PFSK-1 (cell line): ENCODE data around the gene WDR82.

ENCODE experiments used
- FOXP2 ChIP-seq: optimal IDR thresholded peaks from 2 replicates; pipeline ENCODE3; 2011; ENCODE audit warnings: borderline replicate concordance, control low read depth, inconsistent platforms; ENCODE audit not compliant: insufficient read depth; ENCODE audit errors: extremely low read length, extremely low read depth
- POLR2AphosphoS5 ChIP-seq: IDR thresholded peaks from 2 replicates; pipeline ENCODE4 v1.6.1; 2012; ENCODE audit warnings: low read depth, mild to moderate bottlenecking, control low read depth, low read length, moderate library complexity
- SIN3A ChIP-seq: IDR thresholded peaks from 2 replicates; pipeline ENCODE4 v1.6.1; 2012; ENCODE audit warnings: mild to moderate bottlenecking, low read length, moderate library complexity, borderline replicate concordance; ENCODE audit not compliant: insufficient read depth
- TAF1 ChIP-seq: IDR thresholded peaks from 2 replicates; pipeline ENCODE4 v1.6.1; 2012; ENCODE audit warnings: low read length, control low read depth, borderline replicate concordance; ENCODE audit not compliant: insufficient read depth
- TF ChIP-seq, protein P1 (sequence below), 2 experiments: IDR thresholded peaks; 2 replicates each; pipeline versions ENCODE4 v1.6.1 to v1.8.0; 2011 to 2012; ENCODE audit warnings: low read depth in 2 of 2, low read length in 2 of 2, control low read depth in 1 of 2, inconsistent platforms in 1 of 2, mild to moderate bottlenecking in 1 of 2, moderate library complexity in 1 of 2; ENCODE audit not compliant: insufficient read depth in 1 of 2

The WDR82 gene

DNA sequence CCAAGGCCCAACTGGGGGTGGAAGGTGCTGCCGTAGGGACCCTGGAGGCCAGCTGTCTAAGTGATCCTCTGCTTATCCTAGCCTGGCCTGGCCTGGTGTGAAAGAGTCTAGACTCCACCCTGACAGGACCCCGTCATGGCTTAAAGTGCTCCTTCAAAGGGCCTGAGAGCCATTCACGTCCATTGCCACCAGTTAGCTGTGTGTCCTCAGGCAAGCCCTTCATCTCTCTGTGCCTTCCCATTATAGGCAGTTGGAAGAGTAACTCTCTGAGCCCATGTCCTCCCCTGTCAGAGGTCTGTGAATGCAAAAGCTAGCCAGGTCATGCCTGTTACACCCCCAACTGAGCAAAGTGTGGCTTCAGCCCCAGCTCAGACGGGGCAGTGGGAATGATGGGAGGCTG lies 28.5 kb upstream of the WDR82 start:
- TF ChIP-seq, protein P1, sequence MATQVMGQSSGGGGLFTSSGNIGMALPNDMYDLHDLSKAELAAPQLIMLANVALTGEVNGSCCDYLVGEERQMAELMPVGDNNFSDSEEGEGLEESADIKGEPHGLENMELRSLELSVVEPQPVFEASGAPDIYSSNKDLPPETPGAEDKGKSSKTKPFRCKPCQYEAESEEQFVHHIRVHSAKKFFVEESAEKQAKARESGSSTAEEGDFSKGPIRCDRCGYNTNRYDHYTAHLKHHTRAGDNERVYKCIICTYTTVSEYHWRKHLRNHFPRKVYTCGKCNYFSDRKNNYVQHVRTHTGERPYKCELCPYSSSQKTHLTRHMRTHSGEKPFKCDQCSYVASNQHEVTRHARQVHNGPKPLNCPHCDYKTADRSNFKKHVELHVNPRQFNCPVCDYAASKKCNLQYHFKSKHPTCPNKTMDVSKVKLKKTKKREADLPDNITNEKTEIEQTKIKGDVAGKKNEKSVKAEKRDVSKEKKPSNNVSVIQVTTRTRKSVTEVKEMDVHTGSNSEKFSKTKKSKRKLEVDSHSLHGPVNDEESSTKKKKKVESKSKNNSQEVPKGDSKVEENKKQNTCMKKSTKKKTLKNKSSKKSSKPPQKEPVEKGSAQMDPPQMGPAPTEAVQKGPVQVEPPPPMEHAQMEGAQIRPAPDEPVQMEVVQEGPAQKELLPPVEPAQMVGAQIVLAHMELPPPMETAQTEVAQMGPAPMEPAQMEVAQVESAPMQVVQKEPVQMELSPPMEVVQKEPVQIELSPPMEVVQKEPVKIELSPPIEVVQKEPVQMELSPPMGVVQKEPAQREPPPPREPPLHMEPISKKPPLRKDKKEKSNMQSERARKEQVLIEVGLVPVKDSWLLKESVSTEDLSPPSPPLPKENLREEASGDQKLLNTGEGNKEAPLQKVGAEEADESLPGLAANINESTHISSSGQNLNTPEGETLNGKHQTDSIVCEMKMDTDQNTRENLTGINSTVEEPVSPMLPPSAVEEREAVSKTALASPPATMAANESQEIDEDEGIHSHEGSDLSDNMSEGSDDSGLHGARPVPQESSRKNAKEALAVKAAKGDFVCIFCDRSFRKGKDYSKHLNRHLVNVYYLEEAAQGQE (IDR thresholded peaks at IDR 0.05; ENCODE audit: insufficient read depth in 1 of 2, low read depth in 2 of 2, low read length in 2 of 2), result no peak
- TF ChIP-seq POLR2AphosphoS5 (no peak), SIN3A (no peak), TAF1 (no peak), FOXP2 (no peak)

DNA sequence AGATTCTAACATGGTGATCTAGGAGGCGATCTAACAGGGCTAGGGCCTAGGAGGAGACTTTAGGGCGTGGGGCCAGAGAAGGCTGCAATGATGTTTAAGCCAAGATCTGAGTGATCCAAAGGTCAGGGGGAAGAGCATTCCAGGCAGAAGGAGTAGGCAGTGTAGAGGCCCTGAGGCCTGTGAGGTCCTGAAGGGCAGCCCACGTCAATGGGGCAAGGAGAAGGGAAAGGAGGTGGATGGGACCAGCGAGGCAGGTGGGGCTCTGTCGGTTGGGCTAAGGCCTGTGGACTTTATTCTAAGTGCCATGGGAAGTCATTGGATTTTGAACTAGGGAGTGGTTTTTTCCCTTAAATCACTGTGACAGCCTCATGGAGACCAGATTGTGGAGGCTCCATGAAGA lies 27.5 kb upstream of the WDR82 start:
- TF ChIP-seq TAF1 (no peak), POLR2AphosphoS5 (no peak), SIN3A (no peak), FOXP2 (no peak)
- TF ChIP-seq, protein P1 (IDR thresholded peaks at IDR 0.05; ENCODE audit: insufficient read depth in 1 of 2, low read depth in 2 of 2, low read length in 2 of 2), result no peak

DNA sequence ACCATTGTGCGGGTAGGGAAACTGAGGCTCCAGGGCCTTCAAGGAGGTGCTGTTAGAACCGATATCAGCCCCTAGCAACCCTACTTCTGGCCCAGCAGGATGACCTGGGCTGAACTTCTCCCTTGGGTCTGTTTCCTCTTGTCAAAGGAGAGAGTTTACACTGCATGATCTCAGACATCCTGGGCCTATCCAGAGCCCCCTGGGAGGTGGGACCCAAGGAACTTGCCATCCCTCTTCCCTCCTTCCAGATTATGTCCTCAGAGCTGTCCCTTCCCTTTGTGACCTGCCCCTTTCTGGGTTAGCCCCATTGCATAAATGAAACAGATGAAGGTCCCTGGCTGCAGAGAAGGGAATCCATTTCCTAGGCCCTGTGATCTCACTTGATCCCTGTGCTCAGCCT lies 25.4 kb upstream of the WDR82 start:
- no peak for TF ChIP-seq FOXP2
- TF ChIP-seq SIN3A, result no peak
- no peak for TF ChIP-seq TAF1
- TF ChIP-seq, protein P1 (IDR thresholded peaks at IDR 0.05; ENCODE audit: insufficient read depth in 1 of 2, low read depth in 2 of 2, low read length in 2 of 2), result no peak
- no peak for TF ChIP-seq POLR2AphosphoS5

DNA sequence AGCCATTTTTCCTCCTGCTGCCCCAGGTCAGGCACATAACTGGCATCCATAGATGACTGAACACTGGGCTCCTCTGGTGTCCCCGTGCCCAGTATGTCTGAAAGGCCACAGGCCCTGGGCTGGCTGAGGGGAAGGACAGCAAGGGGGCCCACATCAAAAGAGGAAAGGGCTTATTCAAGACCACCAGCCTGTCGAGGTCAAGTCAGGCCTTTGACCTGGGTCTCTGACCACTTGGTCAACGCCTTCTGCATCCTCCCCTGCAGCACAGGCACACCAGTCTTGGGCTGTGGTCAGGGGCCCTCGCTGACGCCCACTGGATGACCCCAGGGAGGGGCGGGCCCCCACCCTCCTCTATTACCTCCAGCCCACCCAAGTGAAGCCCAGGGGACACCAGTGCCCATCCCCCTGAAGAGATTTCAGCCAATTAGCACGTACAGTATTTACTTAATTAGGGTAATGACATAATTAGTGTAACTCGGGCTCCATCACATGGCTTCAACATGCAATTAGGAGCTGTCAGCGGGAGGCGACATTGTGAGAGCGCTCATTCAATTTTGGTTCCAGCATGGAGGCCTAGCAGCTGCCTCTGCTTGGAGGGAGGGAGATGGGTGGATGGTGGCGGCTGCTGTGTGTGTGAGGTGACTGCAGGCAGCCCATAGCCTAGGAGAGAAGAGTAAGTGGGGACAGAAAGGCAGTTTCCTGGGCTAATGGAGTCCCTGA lies 24.1 kb upstream of the WDR82 start:
- TF ChIP-seq TAF1, result no peak
- TF ChIP-seq POLR2AphosphoS5, result no peak
- no peak for TF ChIP-seq SIN3A
- TF ChIP-seq, protein P1 (IDR thresholded peaks at IDR 0.05; ENCODE audit: insufficient read depth in 1 of 2, low read depth in 2 of 2, low read length in 2 of 2), result no peak
- no peak for TF ChIP-seq FOXP2
